GM13976 (cell line): Measurements from ENCODE around the gene MED10.

ENCODE experiments used
- DNase-seq: peaks from one replicate; pipeline ENCODE4 v3.0.0; 2012; ENCODE audit warnings: low spot score
- CTCF ChIP-seq: IDR thresholded peaks from 2 replicates; pipeline ENCODE4 v1.5.1; 2012; ENCODE audit warnings: borderline replicate concordance, mild to moderate bottlenecking; ENCODE audit not compliant: insufficient read depth; ENCODE audit errors: extremely low read depth, missing control alignments, control extremely low read depth
- in situ Hi-C: fragments of 300-500 bp; cut with MboI; formaldehyde crosslinking; loops from one replicate; pipeline ENCODE4 v1.12.0; 2022; ENCODE audit warnings: low sequenced_read_pairs, mixed read lengths, inconsistent platforms; ENCODE audit not compliant: unreplicated experiment

The MED10 gene

GRCh38 chr5:6389946-6390530 lies 11.7 kb upstream of the MED10 start:
- no peak for DNase-seq
- in situ Hi-C loops, result no loop called here
- TF ChIP-seq CTCF, result no peak

- in situ Hi-C loops, result no loop called here
- TF ChIP-seq CTCF, result no peak
- DNase-seq, result no peak
These were observed 11.1 kb upstream of the MED10 start for GRCh38 chr5:6389397-6389796.

GRCh38 chr5:6387970-6388369 lies 9.6 kb upstream of the MED10 start:
- in situ Hi-C loops, result no loop called here
- no peak for TF ChIP-seq CTCF
- no peak for DNase-seq

GRCh38 chr5:6386271-6386670 lies 7.9 kb upstream of the MED10 start:
- in situ Hi-C loops, result no loop called here
- TF ChIP-seq CTCF, result no peak

GRCh38 chr5:6384856-6385255 lies 6.5 kb upstream of the MED10 start:
- no peak for TF ChIP-seq CTCF
- DNase-seq, result no peak
- in situ Hi-C loops, result no loop called here

More at GRCh38 chr5:6386271-6386670, 7.9 kb upstream of the MED10 start:
- DNase-seq, result no peak

- DNase-seq, result no peak
- TF ChIP-seq CTCF, result no peak
- in situ Hi-C loops, result no loop called here
These were observed 5.0 kb upstream of the MED10 start for GRCh38 chr5:6383376-6383775.
